Ovary (tissue), 3 donors: ENCODE measurements around the gene MYH9.

ENCODE experiments used
- EP300 ChIP-seq: sonication (generic); formaldehyde crosslinking; IDR thresholded peaks from one replicate; pipeline ENCODE4 v1.6.1; 2017; ENCODE audit warnings: antibody characterized with exemption
- POLR2A ChIP-seq: fragments of 450-650 bp; IDR thresholded peaks from one replicate; pipeline ENCODE4 v1.6.1; 2017; ENCODE audit warnings: antibody characterized with exemption, mild to moderate bottlenecking, moderate library complexity
- TF ChIP-seq, protein P1 (sequence below), 3 donors: fragments of 450-650 bp in 2 of 3; fragments of 200-600 bp in 1 of 3; IDR thresholded peaks; one replicate each; pipeline versions ENCODE4 v1.5.1 to v1.8.0; 2016 to 2022; ENCODE audit warnings: antibody characterized with exemption in 3 of 3, mild to moderate bottlenecking in 1 of 3
- donor health status: DM: no; HTN: no; CAD: no.

DNA sequence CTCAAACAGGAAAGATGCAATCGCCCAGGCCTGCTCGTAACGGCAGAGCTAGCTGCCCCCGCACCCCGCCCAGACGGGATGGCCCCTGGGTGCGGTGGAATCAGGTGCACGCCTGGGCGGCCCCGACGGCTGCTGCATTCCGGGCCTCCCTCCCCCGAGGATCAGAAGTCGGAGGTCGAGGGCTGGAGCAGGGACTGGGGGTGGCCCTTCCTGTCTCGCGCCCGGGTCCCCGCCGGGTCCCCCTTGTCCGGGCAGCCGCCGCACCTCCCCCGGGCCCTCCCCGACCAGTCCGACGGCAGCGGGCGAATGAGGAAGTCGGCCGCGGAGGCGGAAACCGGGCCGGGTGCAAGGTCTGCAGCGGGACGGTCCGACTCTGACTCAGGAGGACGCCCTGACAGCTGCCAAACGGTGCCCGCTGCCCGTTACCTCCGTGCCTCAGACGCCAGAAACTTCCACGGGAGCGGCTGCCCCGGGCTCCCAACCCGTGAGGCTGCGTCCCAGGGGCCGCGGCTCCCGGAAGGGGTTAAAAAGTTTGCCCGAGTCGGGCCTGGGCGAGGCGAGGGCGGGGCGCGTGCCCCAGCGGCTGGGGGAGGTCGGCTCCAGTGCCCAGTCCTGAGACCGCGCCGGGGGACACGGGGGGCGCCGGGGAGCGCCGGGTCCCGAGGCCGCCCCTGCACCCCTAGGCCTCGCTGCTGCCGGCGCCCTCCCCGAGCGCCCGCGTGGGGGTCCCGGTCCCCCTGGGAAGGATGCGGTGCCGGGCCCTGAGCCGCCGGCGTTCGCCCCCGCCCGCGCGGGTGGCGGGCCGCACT is 663 bp downstream of the MYH9 start:
- TF ChIP-seq POLR2A (no peak), EP300 (no peak)
- TF ChIP-seq, protein P1, sequence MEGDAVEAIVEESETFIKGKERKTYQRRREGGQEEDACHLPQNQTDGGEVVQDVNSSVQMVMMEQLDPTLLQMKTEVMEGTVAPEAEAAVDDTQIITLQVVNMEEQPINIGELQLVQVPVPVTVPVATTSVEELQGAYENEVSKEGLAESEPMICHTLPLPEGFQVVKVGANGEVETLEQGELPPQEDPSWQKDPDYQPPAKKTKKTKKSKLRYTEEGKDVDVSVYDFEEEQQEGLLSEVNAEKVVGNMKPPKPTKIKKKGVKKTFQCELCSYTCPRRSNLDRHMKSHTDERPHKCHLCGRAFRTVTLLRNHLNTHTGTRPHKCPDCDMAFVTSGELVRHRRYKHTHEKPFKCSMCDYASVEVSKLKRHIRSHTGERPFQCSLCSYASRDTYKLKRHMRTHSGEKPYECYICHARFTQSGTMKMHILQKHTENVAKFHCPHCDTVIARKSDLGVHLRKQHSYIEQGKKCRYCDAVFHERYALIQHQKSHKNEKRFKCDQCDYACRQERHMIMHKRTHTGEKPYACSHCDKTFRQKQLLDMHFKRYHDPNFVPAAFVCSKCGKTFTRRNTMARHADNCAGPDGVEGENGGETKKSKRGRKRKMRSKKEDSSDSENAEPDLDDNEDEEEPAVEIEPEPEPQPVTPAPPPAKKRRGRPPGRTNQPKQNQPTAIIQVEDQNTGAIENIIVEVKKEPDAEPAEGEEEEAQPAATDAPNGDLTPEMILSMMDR (IDR thresholded peaks at IDR 0.05) = no peak
